EL (cell line): Measurements from ENCODE around the gene SPRY2.

ENCODE experiments used
- DNase-seq: peaks from one replicate; pipeline ENCODE4 v3.0.0-alpha.2; 2016

SPRY2 gene

GRCh38 chr13:80312012-80312704 lies 28.8 kb downstream of the SPRY2 start:
- DNase-seq = no peak

- DNase-seq = no peak
These were observed 31.0 kb downstream of the SPRY2 start for GRCh38 chr13:80309926-80310325.

GRCh38 chr13:80307401-80307987 lies 33.4 kb downstream of the SPRY2 start:
- DNase-seq = no peak

- DNase-seq = no peak
These were observed 34.5 kb downstream of the SPRY2 start for GRCh38 chr13:80306337-80306972.

- peak; percentile 5 for DNase-seq
These were observed 35.2 kb downstream of the SPRY2 start for GRCh38 chr13:80305737-80306136.

GRCh38 chr13:80303225-80303811 lies 37.6 kb downstream of the SPRY2 start:
- DNase-seq = no peak

- no peak for DNase-seq
These were observed 41.9 kb downstream of the SPRY2 start for GRCh38 chr13:80299046-80299445.

- no peak for DNase-seq
These were observed 43.4 kb downstream of the SPRY2 start for GRCh38 chr13:80297503-80297902.

GRCh38 chr13:80297094-80297493 lies 43.8 kb downstream of the SPRY2 start:
- DNase-seq = no peak

GRCh38 chr13:80296638-80297037 lies 44.3 kb downstream of the SPRY2 start:
- no peak for DNase-seq

- DNase-seq = no peak
These were observed 50.3 kb downstream of the SPRY2 start for GRCh38 chr13:80290591-80290990.
